NCI-H2081 (cell line): ENCODE measurements around the gene TRPM7.
"Not testable (repeated sequence)": the region's sequence is repeated elsewhere in the genome, so short reads cannot be mapped to it uniquely, and the experiment has no call there.

ENCODE experiments used
- DNase-seq, 2 experiments: peaks; one replicate each; lab custom pipeline; 2025; lab: John Stamatoyannopoulos, UW

TRPM7 gene

DNA sequence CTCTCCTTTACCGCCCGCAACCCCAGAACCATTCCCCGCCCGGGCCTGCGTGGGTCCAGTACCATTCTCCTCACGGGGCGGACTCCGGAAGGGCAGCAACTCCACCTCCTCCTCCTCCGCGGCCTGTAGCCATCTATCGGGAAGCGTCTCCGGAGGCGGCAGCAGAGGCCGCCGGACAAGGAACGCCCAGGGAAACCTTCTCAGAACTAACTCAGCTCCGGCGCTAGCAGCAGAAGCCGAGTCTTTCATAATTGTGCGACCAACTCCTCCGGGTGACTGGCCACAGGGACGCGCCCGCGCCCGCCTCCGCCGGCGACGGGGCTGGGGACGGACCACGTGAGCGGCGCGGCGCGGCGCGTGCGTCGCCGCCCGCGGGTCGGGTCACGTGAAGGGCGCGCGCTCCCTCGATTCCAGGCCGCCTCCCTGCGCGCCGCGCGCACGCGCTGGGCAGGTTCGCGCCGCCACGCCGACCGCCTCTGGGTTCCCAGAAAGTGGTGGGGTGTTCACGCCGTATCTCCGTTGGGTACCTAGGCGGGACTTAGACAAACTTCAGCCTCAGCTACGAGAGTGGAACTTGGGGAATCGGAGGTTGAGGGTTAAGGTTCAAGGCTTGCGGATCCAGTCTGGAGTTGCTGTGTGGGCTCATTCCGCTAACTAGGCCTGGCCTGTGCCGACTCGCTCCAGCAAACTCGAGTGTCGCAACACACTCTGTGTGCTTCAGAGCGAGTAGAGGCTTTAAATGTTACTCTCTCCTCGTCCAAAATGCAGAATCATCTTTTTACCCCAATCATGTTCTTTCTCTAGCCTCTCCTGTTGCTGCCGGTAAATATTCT, at the start of gene TRPM7:
TRPM7 (minus strand) TSS at position 329 of the 833 bp plus-strand sequence; CDS start at position 65, 264 bp downstream.
- DNase-seq: peak; percentile 75 to 90

- no peak for DNase-seq
Measured at GRCh38 chr15:50735156-50735555, 48.6 kb upstream of the TRPM7 start.

GRCh38 chr15:50726315-50726714, 39.7 kb upstream of the TRPM7 start:
- DNase-seq: no peak

DNA sequence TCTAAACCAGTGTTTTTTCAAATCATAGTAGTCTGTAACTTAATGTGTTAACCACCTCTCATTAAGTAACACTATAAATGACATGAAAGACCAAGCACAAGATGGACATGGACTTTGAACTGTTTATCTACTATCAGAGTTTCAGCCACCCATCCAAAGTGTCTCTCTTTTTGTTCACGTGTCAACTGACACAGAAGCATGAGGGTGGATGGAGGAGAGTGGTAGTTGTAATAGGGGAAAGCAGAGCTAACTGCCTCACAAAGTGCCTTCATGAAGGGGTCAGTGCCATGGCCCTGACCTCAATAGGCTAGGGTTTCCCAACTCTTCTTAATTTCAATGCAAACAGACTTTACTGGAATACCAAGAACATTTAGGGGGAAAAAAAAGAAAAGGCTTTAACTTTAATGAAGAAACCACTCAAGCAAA, 32.1 kb upstream of the TRPM7 start:
- no peak for DNase-seq

- no peak for DNase-seq
Measured at GRCh38 chr15:50712018-50712417, 25.4 kb upstream of the TRPM7 start.

DNA sequence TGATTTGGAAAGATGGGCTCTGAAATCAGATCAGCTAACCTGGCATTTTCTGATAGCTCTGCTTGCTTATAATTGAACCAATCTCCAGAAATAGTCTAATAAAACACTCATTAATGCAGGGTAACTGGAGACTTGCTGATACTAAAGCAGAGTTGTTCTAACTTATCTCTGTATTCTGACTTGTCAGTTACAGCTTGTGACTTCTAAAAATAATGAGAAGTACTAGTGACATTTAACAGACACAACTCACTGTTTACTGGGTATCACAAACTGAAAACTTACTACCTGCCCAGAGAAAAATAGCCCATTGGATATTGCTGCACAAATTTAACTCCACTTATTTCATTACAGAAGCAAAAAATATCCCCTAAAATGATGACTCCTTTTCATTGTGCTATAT, 24.0 kb upstream of the TRPM7 start:
- DNase-seq: no peak

GRCh38 chr15:50707878-50708427, 21.4 kb upstream of the TRPM7 start:
- DNase-seq: no peak

DNA sequence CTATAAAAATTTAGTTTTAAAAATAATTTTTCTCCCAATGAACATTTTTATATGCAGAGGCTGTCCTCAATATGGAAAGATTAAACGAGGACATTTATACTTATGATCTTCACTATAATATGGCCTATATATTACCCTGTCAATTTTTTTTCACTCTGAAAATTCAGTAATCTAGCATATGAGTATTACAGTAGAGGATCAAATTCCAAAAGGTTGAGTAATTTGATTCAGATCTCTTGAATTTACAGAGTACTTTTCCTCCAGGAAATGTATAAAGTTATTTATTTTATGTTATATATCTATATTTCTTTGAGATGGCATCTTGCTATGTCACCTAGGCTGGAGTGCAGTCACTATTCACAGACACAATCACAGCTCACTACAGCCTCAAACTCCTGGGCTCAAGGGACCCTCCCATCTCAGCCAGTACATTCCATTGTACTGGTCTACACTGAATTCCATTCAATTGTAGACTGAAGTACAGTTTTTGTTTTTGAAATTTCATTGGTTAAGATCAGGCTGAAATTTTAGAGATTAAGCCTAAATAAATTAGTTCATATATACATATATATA, 16.3 kb upstream of the TRPM7 start:
- no peak for DNase-seq

DNA sequence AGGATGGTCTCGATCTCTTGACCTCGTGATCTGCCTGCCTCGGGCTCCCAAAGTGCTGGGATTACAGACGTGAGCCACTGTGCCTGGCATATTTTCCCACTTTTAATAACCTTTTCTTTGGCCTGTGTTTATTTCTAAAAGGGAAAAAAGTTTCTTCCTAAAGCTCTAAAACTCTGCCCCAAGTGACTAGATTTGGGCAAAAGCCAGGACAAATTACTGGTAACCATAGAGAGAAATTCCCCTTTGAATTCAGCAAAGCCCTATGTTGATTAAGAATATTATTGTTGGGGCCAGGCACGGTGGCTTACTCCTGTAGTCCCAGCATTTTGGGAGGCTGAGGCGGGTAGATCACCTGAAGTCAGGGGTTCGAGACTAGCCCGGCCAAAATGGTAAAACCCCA, 11.5 kb upstream of the TRPM7 start:
- DNase-seq: no peak

- DNase-seq: no peak
Measured at GRCh38 chr15:50697109-50697797, 10.7 kb upstream of the TRPM7 start.

GRCh38 chr15:50694634-50695165, 8.1 kb upstream of the TRPM7 start:
- DNase-seq: not testable (repeated sequence)

DNA sequence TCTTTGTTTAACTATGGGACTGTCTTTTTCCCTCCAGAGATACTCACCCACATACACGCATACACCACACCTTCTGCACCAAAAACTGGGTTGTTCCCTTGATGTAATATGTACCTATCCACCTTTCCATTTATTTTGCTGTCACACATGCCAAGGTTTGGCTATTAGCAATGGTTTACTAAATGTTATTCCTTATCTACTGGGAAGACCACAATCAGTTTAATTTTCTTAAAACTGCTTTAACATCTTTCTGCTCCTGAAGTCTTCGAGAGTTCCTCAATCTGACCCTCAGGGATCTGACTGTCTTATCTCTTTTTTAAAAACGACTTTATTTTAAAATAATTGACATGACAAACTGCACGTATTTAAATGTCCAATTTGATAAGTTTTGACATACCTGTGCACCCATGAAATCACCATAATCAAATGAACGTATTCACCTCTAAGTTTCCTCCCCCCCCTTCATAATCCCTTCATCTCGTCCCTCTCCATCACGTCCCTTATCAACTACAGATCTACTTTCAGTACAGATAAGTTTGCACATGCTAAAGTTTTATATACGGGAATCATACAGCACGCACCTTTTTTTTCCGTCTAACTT, 805 bp upstream of the TRPM7 start:
- no peak for DNase-seq

DNA sequence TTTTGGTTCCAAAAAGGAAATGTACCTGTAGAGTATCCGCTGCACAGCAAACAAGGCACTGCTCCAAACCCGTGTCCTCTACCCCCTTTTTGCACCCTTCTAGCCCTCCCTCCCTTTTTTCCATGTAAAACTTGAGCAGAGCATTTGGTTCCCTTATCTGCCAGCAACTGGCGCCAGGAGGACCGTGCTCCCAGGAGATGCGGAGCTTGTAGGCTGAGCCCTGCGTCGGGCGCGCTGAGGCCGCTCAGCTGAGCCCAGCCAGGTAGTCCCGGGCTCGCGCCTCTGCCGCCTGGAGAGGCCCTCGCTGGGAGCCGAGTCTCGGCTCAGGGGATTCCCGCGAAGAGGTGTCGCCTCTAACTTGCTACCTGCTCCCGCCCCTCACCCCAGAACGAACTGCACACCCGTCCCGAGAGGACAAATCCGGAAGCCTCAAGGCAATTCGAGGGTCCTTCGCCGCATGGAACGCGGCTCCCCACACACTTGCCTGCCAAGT, 575 bp downstream of the TRPM7 start:
- DNase-seq: peak; percentile 35 to 64

GRCh38 chr15:50685191-50685975, 1.2 kb downstream of the TRPM7 start:
- no peak for DNase-seq

- no peak for DNase-seq
Measured at GRCh38 chr15:50681467-50681866, 5.1 kb downstream of the TRPM7 start.

GRCh38 chr15:50676799-50677483, 9.7 kb downstream of the TRPM7 start:
- DNase-seq: no peak

DNA sequence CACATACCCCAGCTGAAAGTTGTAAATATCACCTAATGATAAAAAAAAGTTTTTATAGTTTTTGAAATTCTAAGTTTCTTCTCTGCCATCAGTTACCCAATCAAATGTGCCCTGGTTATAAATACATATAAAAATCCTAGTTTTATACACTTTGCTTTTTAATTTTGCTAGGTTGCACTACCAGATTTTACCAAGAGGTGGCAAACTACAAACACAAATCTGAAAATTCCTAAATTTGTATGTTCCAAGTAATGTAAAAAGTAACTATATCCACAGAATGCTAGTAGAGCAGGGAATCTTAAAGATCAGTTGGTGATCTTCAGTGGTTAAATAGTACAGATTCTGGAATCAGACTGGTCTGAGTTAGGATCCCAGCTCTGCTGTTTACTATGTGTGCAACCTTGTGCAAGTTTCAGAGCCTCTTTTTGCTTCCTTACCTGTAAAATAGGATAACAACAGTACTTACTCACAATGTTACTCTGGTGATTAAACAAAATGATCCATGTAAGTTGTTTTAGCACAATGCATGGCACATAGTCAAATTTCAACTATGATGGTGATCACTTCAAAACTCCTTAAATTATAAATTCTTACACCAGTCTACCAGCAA, 11.0 kb downstream of the TRPM7 start:
- peak; percentile 6 to 24 for DNase-seq

DNA sequence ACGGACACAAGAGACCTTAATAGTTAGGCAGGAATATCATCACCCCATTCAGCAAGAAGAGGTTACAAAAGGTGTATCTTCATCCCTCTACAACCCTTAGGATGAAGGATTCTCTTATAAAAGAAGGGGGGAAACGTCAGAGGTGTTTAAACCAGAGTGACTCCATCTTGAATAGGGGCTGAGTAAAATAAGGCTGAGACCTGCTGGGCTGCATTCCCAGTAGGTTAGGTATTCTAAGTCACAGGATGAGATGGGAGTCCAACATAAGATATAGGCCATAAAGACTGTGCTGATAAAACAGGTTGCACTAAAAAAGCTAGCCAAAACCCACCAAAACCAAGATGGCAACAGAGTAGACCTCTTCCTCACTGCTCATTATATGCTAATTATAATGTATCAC, 16.5 kb downstream of the TRPM7 start:
- no peak for DNase-seq

DNA sequence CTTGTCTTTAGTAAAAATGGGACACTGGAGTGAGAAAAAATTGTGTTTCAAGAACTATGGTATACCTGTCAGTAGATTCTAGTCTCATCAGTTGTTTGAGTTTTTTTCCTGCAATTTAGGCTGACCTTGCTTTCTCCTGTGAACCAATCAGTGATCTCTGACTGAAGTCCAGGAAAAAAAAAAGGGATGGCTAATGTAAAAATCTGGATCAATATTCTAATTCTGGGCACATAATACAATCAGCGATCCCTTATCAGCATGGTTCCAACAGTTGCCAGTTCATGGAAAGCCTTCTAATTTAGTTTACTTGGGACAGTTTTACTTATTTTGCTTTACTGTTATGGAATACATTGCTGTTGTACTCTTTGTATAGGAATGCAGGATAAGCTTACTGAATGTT, 17.0 kb downstream of the TRPM7 start:
- no peak for DNase-seq

GRCh38 chr15:50665938-50666337, 20.7 kb downstream of the TRPM7 start:
- DNase-seq: no peak
